ENCODE results near the gene FOXI3. TPM values are rescaled to one million over a fixed set of nuclear protein-coding genes. Genes with fewer than 3 reads are reported as not detected.

FOXI3 gene
- polyA plus RNA-seq (2012; rRNA removed): 0.02 TPM in 1 of 2 replicates, not detected in the other
- polyA plus RNA-seq (2012; cell fraction: cytosol; rRNA removed): 0.03 TPM in 1 of 2 replicates, not detected in the other
- not detected in 2 replicates for polyA plus RNA-seq (2012; cell fraction: nucleus; rRNA removed)

GRCh38 chr2:88452565-88452905 is at the start of gene FOXI3:
Gene FOXI3, minus strand, starts transcription at chr2:88452693. Its CDS starts 158 bp downstream, at chr2:88452535.
- WGBS (ENCODE audit: low lambda C conversion rate): 3% methylated on average over 8 of the region's 48 CpGs
- no peak for TF ChIP-seq RFX5 (IDR thresholded peaks at IDR 0.05; ENCODE audit: low read length)
- no peak for TF ChIP-seq POLR2AphosphoS5 (IDR thresholded peaks at IDR 0.05; ENCODE audit: low read depth, low read length)
- TF ChIP-seq USF1 (IDR thresholded peaks at IDR 0.05; ENCODE audit: borderline replicate concordance, low read depth): no peak
- TF ChIP-seq JUND (IDR thresholded peaks at IDR 0.05): no peak
- no peak for TF ChIP-seq REST (IDR thresholded peaks at IDR 0.05; ENCODE audit: low read depth, low read length)
- Histone ChIP-seq H3K9me3 (no peaks in the 10 kb centered on the region), H4K20me1 (ENCODE audit: insufficient read depth) (no peaks in the 10 kb centered on the region), H3K4me1 (ENCODE audit: control insufficient read depth in 1 of 2, insufficient read depth in 2 of 2, low read depth in 1 of 2, low read length in 1 of 2) (peaks cover 0 to 2% of the 10 kb centered on the region in 2 experiments; a peak in 1 of 4 replicates), H3K4me2 (no peak within 1 kb of the TSS; the same call in 1 of the 2 replicates), H3K27ac (ENCODE audit: low read depth in 2 of 2, low read length in 1 of 2) (no peak within 1 kb of the TSS; a peak in 1 of 4 replicates), H3K4me3 (ENCODE audit: low read depth in 2 of 2, low read length in 1 of 2) (peak within 1 kb of the TSS in 1 of 2 experiments; percentile 46; a peak in 2 of 4 replicates), H3K27me3 (ENCODE audit: insufficient read depth) (peaks cover 41% of the 10 kb centered on the region; the same call in 1 of the 2 replicates), H3K9me2 (no peaks in the 10 kb centered on the region), H3K9ac (no peak within 1 kb of the TSS), H3K36me3 (replicated peaks in 1 of 2; ENCODE audit: control insufficient read depth in 1 of 2, insufficient read depth in 2 of 2, low read length in 1 of 2) (no peaks in the 10 kb centered on the region), H3K79me2 (ENCODE audit: insufficient read depth) (no peaks in the 10 kb centered on the region), H3F3A (replicated peaks; ENCODE audit: insufficient read depth) (no peaks in the 10 kb centered on the region), H2AFZ (ENCODE audit: low read depth) (no peak within 1 kb of the TSS)
- ChIA-PET POLR2A (no interaction called here), CTCF (interaction anchor here (2.4 kb wide), 1 partner anchor 261 kb away, joined by 22 read pairs; no protein-coding TSS in a partner anchor)
- DNase-seq: peak; percentile 73

- no peak for DNase-seq
- 66% methylated on average over 2 of the region's 2 CpGs for WGBS (ENCODE audit: low lambda C conversion rate)
- H3K79me2 ChIP-seq (ENCODE audit: insufficient read depth): no peaks in the 10 kb centered on the region
- ChIA-PET CTCF (no interaction called here), POLR2A (no interaction called here)
- TF ChIP-seq RAD21 (IDR thresholded peaks at IDR 0.05; ENCODE audit: low read length) (no peak), FOXM1 (IDR thresholded peaks at IDR 0.05; ENCODE audit: low read depth) (no peak), GATA2 (CRISPR knock-in tag; IDR thresholded peaks at IDR 0.05) (peak; percentile 18; the same call in 1 of the 2 replicates)
- H3K9me2 ChIP-seq: no peaks in the 10 kb centered on the region
- H3K9ac ChIP-seq: no peak overlapping the region
- no peaks in the 10 kb centered on the region for H4K20me1 ChIP-seq (ENCODE audit: insufficient read depth)
- H3K9me3 ChIP-seq: no peaks in the 10 kb centered on the region
- no peak overlapping the region for H3K4me2 ChIP-seq
- H3K4me3 ChIP-seq (ENCODE audit: low read depth in 2 of 2, low read length in 1 of 2): no peak overlapping the region
- H3K4me1 ChIP-seq (ENCODE audit: control insufficient read depth in 1 of 2, insufficient read depth in 2 of 2, low read depth in 1 of 2, low read length in 1 of 2): peaks cover 0 to 2% of the 10 kb centered on the region in 2 experiments; a peak in 1 of 4 replicates
- no peaks in the 10 kb centered on the region for H3K36me3 ChIP-seq (replicated peaks in 1 of 2; ENCODE audit: control insufficient read depth in 1 of 2, insufficient read depth in 2 of 2, low read length in 1 of 2)
- H3K27ac ChIP-seq (ENCODE audit: low read depth in 2 of 2, low read length in 1 of 2): no peak overlapping the region
- no peak overlapping the region for H2AFZ ChIP-seq (ENCODE audit: low read depth)
- H3K27me3 ChIP-seq (ENCODE audit: insufficient read depth): no peaks in the 10 kb centered on the region
- no peaks in the 10 kb centered on the region for H3F3A ChIP-seq (replicated peaks; ENCODE audit: insufficient read depth)
These were observed 48.2 kb upstream of the FOXI3 start for GRCh38 chr2:88500691-88501090.

All from SK-N-SH (cell line).